ENCODE measurements around the gene SPACA4.

- TF ChIP-seq CTCF (conservative IDR thresholded peaks at IDR 0.05; ENCODE audit: low read length) (no peak), EZH2phosphoT487 (IDR thresholded peaks at IDR 0.05; ENCODE audit: borderline replicate concordance) (no peak)
Measured at GRCh38 chr19:48633148-48634035, 26.9 kb downstream of the SPACA4 start.
